GM12878 (cell line): ENCODE results near the gene PPIP5K2. TPM values are rescaled to one million over a fixed set of nuclear protein-coding genes. Genes with fewer than 3 reads are reported as not detected.

ENCODE experiments used
- ATAC-seq: fragments of 200-7000 bp; cut with Tn5 transposase; 3 replicates; pipeline ENCODE4 v1.9.1; 2020; ENCODE audit warnings: mild to moderate bottlenecking, moderate library complexity
- BruUV-seq: library from RNA; stranded (reverse); fragments of 400-500 nt; replicated peaks from 2 replicates; lab custom pipeline; 2021; lab: Mats Ljungman, UMichigan
- CTCF ChIA-PET: fragments of 300-600 bp; sonication (Branson Sonifier 250); formaldehyde crosslinking; extraction: SDS; loops from one replicate; lab custom pipeline; 2021; ENCODE audit warnings: inconsistent platforms; lab: Yijun Ruan, JAX
- POLR2A ChIA-PET: fragments of 350-600 bp; formaldehyde crosslinking; extraction: SDS; loops from one replicate; lab custom pipeline; 2021; ENCODE audit warnings: inconsistent platforms; lab: Charles Lee
- RAD21 ChIA-PET: fragments of 300-600 bp; sonication (Branson Sonifier 250); formaldehyde crosslinking; loops from one replicate; lab custom pipeline; 2023; ENCODE audit warnings: antibody characterized with exemption; ENCODE audit not compliant: unreplicated experiment; lab: Charles Lee
- SMC1A ChIA-PET: fragments of 300-600 bp; sonication (Branson Sonifier 250); formaldehyde crosslinking; loops from one replicate; lab custom pipeline; 2023; ENCODE audit not compliant: unreplicated experiment, uncharacterized antibody; lab: Charles Lee
- DNase-seq: peaks from one replicate; pipeline ENCODE4 v3.0.0-alpha.2; 2011; ENCODE audit warnings: low read depth, low spot score
- FAIRE-seq: peaks from 3 replicates; lab custom pipeline; 2011; peaks lifted over from hg19 to GRCh38; lab: Jason Lieb, UNC
- H2AFZ ChIP-seq: 2 replicates; pipeline ENCODE4 v1.6.0; 2011; ENCODE audit warnings: low read depth, low read length, control low read depth; ENCODE audit not compliant: control insufficient read depth
- H3K27ac ChIP-seq: 2 replicates; pipeline ENCODE4 v1.5.1; 2011; ENCODE audit warnings: control low read depth; ENCODE audit not compliant: control insufficient read depth, insufficient read depth
- H3K27me3 ChIP-seq, 2 experiments: replicated peaks in 1 of 2; 2 replicates each; pipeline versions ENCODE4 v1.6.0 to v1.6.1; 2011; ENCODE audit warnings: low read length in 1 of 2; ENCODE audit not compliant: control insufficient read depth in 2 of 2, insufficient read depth in 2 of 2
- H3K36me3 ChIP-seq, 2 experiments: 2 replicates each; pipeline ENCODE4 v1.5.1; 2011; ENCODE audit warnings: low read length in 1 of 2; ENCODE audit not compliant: control insufficient read depth in 2 of 2, insufficient read depth in 2 of 2
- H3K4me1 ChIP-seq: 2 replicates; pipeline ENCODE4 v1.6.1; 2011; ENCODE audit warnings: mild to moderate bottlenecking, low read length, moderate library complexity, mixed read lengths; ENCODE audit not compliant: control insufficient read depth, insufficient read depth
- H3K4me2 ChIP-seq: 2 replicates; pipeline ENCODE4 v1.6.0; 2011; ENCODE audit warnings: control low read depth; ENCODE audit not compliant: control insufficient read depth, insufficient read depth
- H3K4me3 ChIP-seq: fragments of 200-600 bp; sonication (generic); 2 replicates; pipeline ENCODE4 v1.5.1; 2016
- H3K79me2 ChIP-seq: 2 replicates; pipeline ENCODE4 v1.6.0; 2011; ENCODE audit warnings: low read length; ENCODE audit not compliant: control insufficient read depth, insufficient read depth
- H3K9ac ChIP-seq: 2 replicates; pipeline ENCODE4 v1.8.0; 2011; ENCODE audit warnings: low read length, control low read depth, mixed read lengths; ENCODE audit not compliant: control insufficient read depth, insufficient read depth
- H3K9me3 ChIP-seq: replicated peaks from 3 replicates; pipeline ENCODE4 v1.5.1; 2011; ENCODE audit warnings: mild to moderate bottlenecking, low read length; ENCODE audit not compliant: control insufficient read depth, insufficient read depth
- H4K20me1 ChIP-seq: 2 replicates; pipeline ENCODE4 v1.6.0; 2011; ENCODE audit not compliant: control insufficient read depth, insufficient read depth
- ETV6 ChIP-seq, 2 experiments: fragments of 450-650 bp in 1 of 2; IDR thresholded peaks in 1 of 2; conservative IDR thresholded peaks in 1 of 2; 2 replicates each; pipeline ENCODE4 v1.6.1; 2014; ENCODE audit warnings: antibody characterized with exemption in 1 of 2, borderline replicate concordance in 1 of 2, low read depth in 1 of 2, mild to moderate bottlenecking in 1 of 2, moderate library complexity in 1 of 2
- FOS ChIP-seq: IDR thresholded peaks from 3 replicates; pipeline ENCODE4 v1.6.1; 2011; ENCODE audit warnings: borderline replicate concordance; ENCODE audit not compliant: insufficient read length; ENCODE audit errors: extremely low read depth
- NFYB ChIP-seq: IDR thresholded peaks from 2 replicates; pipeline ENCODE4 v1.6.1; 2011; ENCODE audit warnings: low read depth, mild to moderate bottlenecking, low read length, improper control_type of control experiment, moderate library complexity; ENCODE audit not compliant: insufficient read depth
- PKNOX1 ChIP-seq: fragments of 450-650 bp; IDR thresholded peaks from 2 replicates; pipeline ENCODE4 v1.6.1; 2016; ENCODE audit warnings: mild to moderate bottlenecking
- POLR2AphosphoS5 ChIP-seq: IDR thresholded peaks from 2 replicates; pipeline ENCODE4 v1.6.1; 2011; ENCODE audit warnings: mild to moderate bottlenecking, low read length, inconsistent platforms
- SMARCA5 ChIP-seq: fragments of 450-650 bp; IDR thresholded peaks from 2 replicates; pipeline ENCODE4 v1.6.1; 2017; ENCODE audit warnings: mild to moderate bottlenecking
- YY1 ChIP-seq: IDR thresholded peaks from 2 replicates; pipeline ENCODE4 v1.6.1; 2011; ENCODE audit warnings: low read depth, mild to moderate bottlenecking, low read length
- ZNF24 ChIP-seq: fragments of 450-650 bp; IDR thresholded peaks from 2 replicates; pipeline ENCODE4 v1.6.1; 2017; ENCODE audit warnings: antibody characterized with exemption, mild to moderate bottlenecking
- WGBS: methylation state at CpG from one replicate; pipeline ENCODE4 v1.1.6; 2016; ENCODE audit warnings: low lambda C conversion rate; ENCODE audit not compliant: insufficient replicate concordance, insufficient coverage; ENCODE audit errors: missing lambda C conversion rate; 5-methylcytosine and 5-hydroxymethylcytosine counted together
- in situ Hi-C: fragments of 300-500 bp; cut with MboI; formaldehyde crosslinking; loops from 9 replicates; pipeline ENCODE4 v1.14.3; 2018; ENCODE audit warnings: mixed read lengths
- intact Hi-C: fragments of 100-400 bp; cut with micrococcal nuclease; formaldehyde crosslinking; loops from one replicate; pipeline ENCODE4 v1.14.2; 2022; ENCODE audit not compliant: unreplicated experiment
- polyA plus RNA-seq, 11 experiments: library from polyadenylated mRNA; depleted of rRNA in 4 of 11; unstranded in 6 of 11; stranded (reverse) in 5 of 11; fragments of >200 nt; fragmentation: Nextera tagmentation in 4 of 11; fragmentation: Illumina TruSeq in 1 of 11; extraction: Ambion mirVana in 4 of 11; extraction: Trizol in 1 of 11; gene quantifications; 1 replicate in 1 of 11; 2 replicates in 10 of 11; pipeline versions ENCODE4 v1.2.1 to v1.2.3, GENCODE V29; 2011 to 2016; ENCODE audit warnings: inconsistent platforms in 2 of 11, missing spikeins in 2 of 11, low read depth in 1 of 11
- total RNA-seq, 4 experiments: library from RNA; depleted of rRNA in 3 of 4; stranded (reverse); fragments of >200 nt in 3 of 4; fragmentation: Illumina TruSeq in 1 of 4; extraction: Trizol in 1 of 4; gene quantifications; 2 replicates each; pipeline versions ENCODE4 v1.2.1 to v1.2.3, GENCODE V29; 2013 to 2021

Gene PPIP5K2
- total and polyA plus RNA-seq, 10 of the 15 experiments (the other 5 are each of a cell fraction or from before 2014, with no cell fraction given) = 27.7 to 87.3 (median 58.6) TPM

GRCh38 chr5:103111468-103111867 is 8.6 kb upstream of the PPIP5K2 start:
- peaks cover 7% of the 10 kb centered on the region for H3K79me2 ChIP-seq
- H2AFZ ChIP-seq = 0 out of 2 replicates have a peak overlapping the region, but pooled peaks have one; percentile 4
- H3K36me3 ChIP-seq = no peaks in the 10 kb centered on the region; a peak in 1 of 4 replicates
- DNase-seq (no peak), FAIRE-seq (no peak), ATAC-seq (peak; percentile 35; the same call in 1 of the 3 replicates)
- peaks cover 7% of the 10 kb centered on the region; the same call in 2 of the 3 replicates for H3K9me3 ChIP-seq
- H3K27ac ChIP-seq = no peak overlapping the region
- TF ChIP-seq FOS (no peak), POLR2AphosphoS5 (no peak), SMARCA5 (no peak), ETV6 (conservative IDR thresholded peaks at IDR 0.05 in 1 of 2, IDR thresholded peaks at IDR 0.05 in 1 of 2; ENCODE audit: borderline replicate concordance in 1 of 2, low read depth in 1 of 2) (no peak), NFYB (no peak), YY1 (no peak), PKNOX1 (no peak), ZNF24 (no peak)
- H4K20me1 ChIP-seq = no peaks in the 10 kb centered on the region
- ChIA-PET CTCF (interaction anchor here (1.6 kb wide), 1 partner anchor 430 kb away, joined by 3 read pairs; no protein-coding TSS in a partner anchor), RAD21 (no interaction called here), POLR2A (interaction anchor here (1.1 kb wide), 1 partner anchor 9 kb away, joined by 3 read pairs; the partner anchor contains the start of gene PPIP5K2), SMC1A (interaction anchor here (1.0 kb wide), 1 partner anchor 20 kb away, joined by 3 read pairs; no protein-coding TSS in a partner anchor)
- H3K4me3 ChIP-seq = no peak overlapping the region
- 67% methylated on average over 2 of the region's 2 CpGs for WGBS
- no TSS peak for BruUV-seq
- H3K9ac ChIP-seq = no peak overlapping the region
- H3K4me1 ChIP-seq = no peaks in the 10 kb centered on the region
- intact Hi-C loops = no loop called here
- in situ Hi-C loops = no loop called here
- no peaks in the 10 kb centered on the region for H3K27me3 ChIP-seq
- H3K4me2 ChIP-seq = no peak overlapping the region
